Measurements from ENCODE around the gene MEIS1. TPM values are rescaled to one million over a fixed set of nuclear protein-coding genes. Genes with fewer than 3 reads are reported as not detected.

MEIS1 gene
- total and polyA plus RNA-seq, 11 donors, result 12.9 to 55.7 (median 41.8) TPM

- Histone ChIP-seq H3K9me3 (no peaks in the 10 kb centered on the region), H3K4me3 (no peak overlapping the region), H3K27ac (peak overlapping the region in 1 of 12 donors; percentile 97), H3K27me3 (peaks cover 30 to 87% (median 59%) of the 10 kb centered on the region in 9 donors), H3K36me3 (no peaks in the 10 kb centered on the region), H3K4me1 (peaks cover 0 to 14% (median 0%) of the 10 kb centered on the region in 12 donors)
- TF ChIP-seq, protein P1, sequence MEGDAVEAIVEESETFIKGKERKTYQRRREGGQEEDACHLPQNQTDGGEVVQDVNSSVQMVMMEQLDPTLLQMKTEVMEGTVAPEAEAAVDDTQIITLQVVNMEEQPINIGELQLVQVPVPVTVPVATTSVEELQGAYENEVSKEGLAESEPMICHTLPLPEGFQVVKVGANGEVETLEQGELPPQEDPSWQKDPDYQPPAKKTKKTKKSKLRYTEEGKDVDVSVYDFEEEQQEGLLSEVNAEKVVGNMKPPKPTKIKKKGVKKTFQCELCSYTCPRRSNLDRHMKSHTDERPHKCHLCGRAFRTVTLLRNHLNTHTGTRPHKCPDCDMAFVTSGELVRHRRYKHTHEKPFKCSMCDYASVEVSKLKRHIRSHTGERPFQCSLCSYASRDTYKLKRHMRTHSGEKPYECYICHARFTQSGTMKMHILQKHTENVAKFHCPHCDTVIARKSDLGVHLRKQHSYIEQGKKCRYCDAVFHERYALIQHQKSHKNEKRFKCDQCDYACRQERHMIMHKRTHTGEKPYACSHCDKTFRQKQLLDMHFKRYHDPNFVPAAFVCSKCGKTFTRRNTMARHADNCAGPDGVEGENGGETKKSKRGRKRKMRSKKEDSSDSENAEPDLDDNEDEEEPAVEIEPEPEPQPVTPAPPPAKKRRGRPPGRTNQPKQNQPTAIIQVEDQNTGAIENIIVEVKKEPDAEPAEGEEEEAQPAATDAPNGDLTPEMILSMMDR (IDR thresholded peaks at IDR 0.05), result no peak
- no peak for TF ChIP-seq POLR2A (IDR thresholded peaks at IDR 0.05)
- intact Hi-C loops (cut with DNase I), result loop anchor here in 5 of 10 donors (10.0 kb wide), 2 partner anchors 891 to 1261 kb away; no protein-coding TSS in a partner anchor
- 43 to 60% (median 49%) methylated on average over 5 of the region's 5 CpGs for WGBS, 4 donors
- ATAC-seq, result no peak
- no peak for DNase-seq
These were observed 149.0 kb downstream of the MEIS1 start for GRCh38 chr2:66583881-66584280.

GRCh38 chr2:66585587-66585986, 150.7 kb downstream of the MEIS1 start:
- 78 to 85% (median 83%) methylated on average over 6 of the region's 6 CpGs for WGBS, 4 donors
- no peak for DNase-seq
- no peaks in the 10 kb centered on the region for H3K36me3 ChIP-seq
- peaks cover 17 to 75% (median 42%) of the 10 kb centered on the region in 9 donors for H3K27me3 ChIP-seq
- no peak for TF ChIP-seq POLR2A (IDR thresholded peaks at IDR 0.05)
- TF ChIP-seq, protein P1 (IDR thresholded peaks at IDR 0.05), result no peak
- no peak for ATAC-seq
- intact Hi-C loops (cut with DNase I), result loop anchor here in 5 of 10 donors (5.0 to 10.0 kb wide), 3 partner anchors 889 to 1259 kb away; no protein-coding TSS in a partner anchor
- no peak overlapping the region for H3K4me3 ChIP-seq
- peaks cover 0 to 14% (median 0%) of the 10 kb centered on the region in 12 donors for H3K4me1 ChIP-seq
- H3K9me3 ChIP-seq, result no peaks in the 10 kb centered on the region
- no peak overlapping the region for H3K27ac ChIP-seq

DNA sequence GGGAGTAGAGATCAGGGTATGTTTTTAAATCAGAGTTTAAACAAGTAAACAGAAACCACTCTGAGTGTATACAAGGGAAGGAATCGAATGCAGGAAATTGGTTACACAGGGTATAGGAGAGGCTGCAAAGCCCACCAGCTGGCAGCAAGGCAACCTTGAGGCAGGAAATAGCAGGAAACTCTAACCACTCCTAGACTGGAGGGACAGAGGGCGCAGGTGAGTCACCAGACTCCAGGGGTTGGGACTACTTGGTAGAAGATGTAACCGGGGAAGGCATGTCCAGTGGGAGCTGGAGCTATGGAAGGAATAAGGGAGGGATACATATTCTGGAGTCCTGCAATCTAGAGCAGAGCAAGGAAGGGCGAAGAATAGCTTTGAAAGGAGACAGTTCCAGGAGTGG, 152.3 kb downstream of the MEIS1 start:
- ATAC-seq, result no peak
- TF ChIP-seq, protein P1 (IDR thresholded peaks at IDR 0.05), result peak in 1 of 12 donors; percentile 28
- no peak for TF ChIP-seq POLR2A (IDR thresholded peaks at IDR 0.05)
- Histone ChIP-seq H3K27me3 (peaks cover 3 to 58% (median 26%) of the 10 kb centered on the region in 9 donors), H3K36me3 (no peaks in the 10 kb centered on the region), H3K4me1 (peaks cover 0 to under 1% (median 0%) of the 10 kb centered on the region in 12 donors), H3K9me3 (no peaks in the 10 kb centered on the region), H3K27ac (no peak overlapping the region), H3K4me3 (no peak overlapping the region)
- intact Hi-C loops (cut with DNase I), result loop anchor here in 5 of 10 donors (5.0 to 10.0 kb wide), 3 partner anchors 888 to 1258 kb away; no protein-coding TSS in a partner anchor
- no peak for DNase-seq
- WGBS, 4 donors, result 50 to 63% (median 56%) methylated on average over 4 of the region's 4 CpGs

DNA sequence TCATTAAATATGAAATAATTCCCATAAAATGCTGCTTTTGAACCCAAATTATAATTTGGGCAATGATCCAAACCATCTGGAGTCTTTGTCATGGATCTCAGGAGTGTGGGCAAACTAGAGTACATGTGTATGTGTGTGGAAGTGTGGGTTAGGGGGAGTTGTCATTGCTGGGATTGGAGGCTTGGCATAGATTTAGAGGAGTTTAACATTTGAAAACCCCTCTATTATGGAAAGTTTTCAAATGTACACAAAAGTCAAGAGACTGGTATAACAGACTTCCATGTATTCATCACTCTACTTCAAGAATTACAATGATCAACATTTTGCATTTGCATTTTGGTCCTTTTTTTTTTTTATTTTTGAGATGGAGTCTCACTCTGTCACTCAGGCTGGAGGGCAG, 159.1 kb downstream of the MEIS1 start:
- ATAC-seq, result no peak
- intact Hi-C loops (cut with DNase I), result no loop called here
- no peak for DNase-seq
- Histone ChIP-seq H3K9me3 (peaks cover 0 to 5% (median 0%) of the 10 kb centered on the region in 12 donors), H3K4me1 (no peaks in the 10 kb centered on the region), H3K27ac (no peak overlapping the region), H3K4me3 (no peak overlapping the region), H3K27me3 (peaks cover 0 to 5% (median 0%) of the 10 kb centered on the region in 9 donors), H3K36me3 (no peaks in the 10 kb centered on the region)
- no peak for TF ChIP-seq POLR2A (IDR thresholded peaks at IDR 0.05)
- TF ChIP-seq, protein P1 (IDR thresholded peaks at IDR 0.05), result no peak
